ENCODE data around the gene OR10K1. TPM values are rescaled to one million over a fixed set of nuclear protein-coding genes. Genes with fewer than 3 reads are reported as not detected.

Gene OR10K1
- total and polyA plus RNA-seq, 10 of the 15 experiments (the other 5 are each of a cell fraction or from before 2014, with no cell fraction given): not detected

GRCh38 chr1:158422212-158422611 lies 39.4 kb upstream of the OR10K1 start:
- DNase-seq (ENCODE audit: low read depth, low spot score): no peak
- CTCF ChIA-PET: no interaction called here
- POLR2A ChIA-PET: no interaction called here
- Histone ChIP-seq H3K4me1 (ENCODE audit: control insufficient read depth, insufficient read depth, low read length) (no peaks in the 10 kb centered on the region), H3K27me3 (replicated peaks in 1 of 2; ENCODE audit: control insufficient read depth in 2 of 2, insufficient read depth in 2 of 2, low read length in 1 of 2) (no peaks in the 10 kb centered on the region), H2AFZ (ENCODE audit: control insufficient read depth, low read depth, low read length) (no peak overlapping the region), H3K9me3 (replicated peaks; ENCODE audit: control insufficient read depth, insufficient read depth, low read length) (no peaks in the 10 kb centered on the region), H3K9ac (ENCODE audit: control insufficient read depth, insufficient read depth, low read length) (no peak overlapping the region), H3K36me3 (ENCODE audit: control insufficient read depth in 2 of 2, insufficient read depth in 2 of 2, low read length in 1 of 2) (no peaks in the 10 kb centered on the region), H3K4me2 (ENCODE audit: control insufficient read depth, insufficient read depth) (no peak overlapping the region), H3K27ac (ENCODE audit: control insufficient read depth, insufficient read depth) (no peak overlapping the region), H4K20me1 (ENCODE audit: control insufficient read depth, insufficient read depth) (no peaks in the 10 kb centered on the region), H3K79me2 (ENCODE audit: control insufficient read depth, insufficient read depth, low read length) (no peaks in the 10 kb centered on the region), H3K4me3 (no peak overlapping the region)
- SMC1A ChIA-PET (ENCODE audit: uncharacterized antibody, unreplicated experiment): no interaction called here
- RAD21 ChIA-PET (ENCODE audit: unreplicated experiment): no interaction called here
- ATAC-seq: no peak
- in situ Hi-C loops (cut with MboI) (no loop called here), intact Hi-C loops (cut with micrococcal nuclease; ENCODE audit: unreplicated experiment) (no loop called here)
- no peak for TF ChIP-seq NFIC (IDR thresholded peaks at IDR 0.05; ENCODE audit: low read depth, low read length)
- TF ChIP-seq CHD1 (IDR thresholded peaks at IDR 0.05; ENCODE audit: low read depth, low read length): no peak
- TF ChIP-seq GABPA (IDR thresholded peaks at IDR 0.05; ENCODE audit: low read depth): no peak
- BruUV-seq (replicated peaks): no TSS peak
- no peak for FAIRE-seq

- FAIRE-seq: no peak
- no peaks in the 10 kb centered on the region for H3K27me3 ChIP-seq (replicated peaks in 1 of 2; ENCODE audit: control insufficient read depth in 2 of 2, insufficient read depth in 2 of 2, low read length in 1 of 2)
- no peak overlapping the region for H3K4me2 ChIP-seq (ENCODE audit: control insufficient read depth, insufficient read depth)
- no peak overlapping the region for H3K4me3 ChIP-seq
- ChIA-PET SMC1A (ENCODE audit: uncharacterized antibody, unreplicated experiment) (interaction anchor here (0.8 to 1.0 kb wide), 2 partner anchors 59 to 95 kb away, joined by 3 read pairs; no protein-coding TSS in a partner anchor), RAD21 (ENCODE audit: unreplicated experiment) (interaction anchor here (0.5 kb wide), 1 partner anchor 30 kb away, joined by 3 read pairs; no protein-coding TSS in a partner anchor), CTCF (no interaction called here), POLR2A (no interaction called here)
- intact Hi-C loops (cut with micrococcal nuclease; ENCODE audit: unreplicated experiment): no loop called here
- H3K9ac ChIP-seq (ENCODE audit: control insufficient read depth, insufficient read depth, low read length): no peak overlapping the region
- no peak for TF ChIP-seq MEF2B (IDR thresholded peaks at IDR 0.05; ENCODE audit: partially characterized antibody, poor library complexity, severe bottlenecking)
- no peak for TF ChIP-seq ZNF207 (IDR thresholded peaks at IDR 0.05; ENCODE audit: borderline replicate concordance)
- TF ChIP-seq IKZF2 (IDR thresholded peaks at IDR 0.05): no peak
- no peak for TF ChIP-seq NFIC (IDR thresholded peaks at IDR 0.05; ENCODE audit: low read depth, low read length)
- TF ChIP-seq ETV6 (conservative IDR thresholded peaks at IDR 0.05 in 1 of 2, IDR thresholded peaks at IDR 0.05 in 1 of 2; ENCODE audit: borderline replicate concordance in 1 of 2, low read depth in 1 of 2): no peak
- no peak for TF ChIP-seq PAX5 (IDR thresholded peaks at IDR 0.05; ENCODE audit: borderline replicate concordance, low read depth, low read length)
- TF ChIP-seq JUNB (IDR thresholded peaks at IDR 0.05): no peak
- TF ChIP-seq PBX3 (IDR thresholded peaks at IDR 0.05; ENCODE audit: insufficient replicate concordance, low read depth, low read length): no peak
- TF ChIP-seq ATF7 (IDR thresholded peaks at IDR 0.05; ENCODE audit: low read depth): no peak
- TF ChIP-seq KDM1A (IDR thresholded peaks at IDR 0.05; ENCODE audit: borderline replicate concordance): no peak
- TF ChIP-seq TCF12 (IDR thresholded peaks at IDR 0.05; ENCODE audit: low read depth, low read length): no peak
- no peak for TF ChIP-seq RB1 (IDR thresholded peaks at IDR 0.05; ENCODE audit: borderline replicate concordance)
- TF ChIP-seq ESRRA (IDR thresholded peaks at IDR 0.05; ENCODE audit: low read length): no peak
- no peaks in the 10 kb centered on the region for H3K9me3 ChIP-seq (replicated peaks; ENCODE audit: control insufficient read depth, insufficient read depth, low read length)
- H4K20me1 ChIP-seq (ENCODE audit: control insufficient read depth, insufficient read depth): no peaks in the 10 kb centered on the region
- ATAC-seq: no peak
- H2AFZ ChIP-seq (ENCODE audit: control insufficient read depth, low read depth, low read length): no peak overlapping the region
- no peaks in the 10 kb centered on the region for H3K79me2 ChIP-seq (ENCODE audit: control insufficient read depth, insufficient read depth, low read length)
- H3K36me3 ChIP-seq (ENCODE audit: control insufficient read depth in 2 of 2, insufficient read depth in 2 of 2, low read length in 1 of 2): no peaks in the 10 kb centered on the region
- BruUV-seq (replicated peaks): no TSS peak
- in situ Hi-C loops (cut with MboI): no loop called here
- no peaks in the 10 kb centered on the region for H3K4me1 ChIP-seq (ENCODE audit: control insufficient read depth, insufficient read depth, low read length)
- no peak overlapping the region for H3K27ac ChIP-seq (ENCODE audit: control insufficient read depth, insufficient read depth)
- no peak for DNase-seq (ENCODE audit: low read depth, low spot score)
Observed at GRCh38 chr1:158425027-158425426, 36.6 kb upstream of the OR10K1 start.

Measured in GM12878 (cell line).